ENCODE data around the gene DBF4B. TPM values are rescaled to one million over a fixed set of nuclear protein-coding genes. Genes with fewer than 3 reads are reported as not detected.
"Not testable (repeated sequence)": the region's sequence is repeated elsewhere in the genome, so short reads cannot be mapped to it uniquely, and the experiment has no call there.

DBF4B gene
- total RNA-seq, 1 experiment from 2014 or later, result 6.4 TPM

DNA sequence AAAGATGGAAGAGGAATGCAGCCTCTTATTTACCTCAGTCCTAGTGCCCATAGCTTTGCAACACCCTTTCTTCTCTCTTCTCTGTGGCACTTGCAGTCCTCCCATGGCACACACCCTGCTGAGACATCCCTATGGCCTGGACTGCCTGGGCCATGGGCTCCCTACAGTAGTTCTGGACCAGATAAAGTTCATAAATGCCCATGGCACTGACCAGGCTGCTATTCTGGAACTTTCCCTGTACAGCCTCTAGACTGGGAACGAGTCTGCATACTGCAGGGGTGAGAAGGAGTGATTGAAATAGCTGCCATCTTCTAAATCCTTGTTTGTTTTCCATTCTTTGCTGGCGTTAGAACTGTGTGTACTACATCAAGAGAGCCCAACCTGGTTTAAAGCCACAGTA is 25.8 kb downstream of the DBF4B start:
- no peak for DNase-seq (ENCODE audit: low read depth)

DNA sequence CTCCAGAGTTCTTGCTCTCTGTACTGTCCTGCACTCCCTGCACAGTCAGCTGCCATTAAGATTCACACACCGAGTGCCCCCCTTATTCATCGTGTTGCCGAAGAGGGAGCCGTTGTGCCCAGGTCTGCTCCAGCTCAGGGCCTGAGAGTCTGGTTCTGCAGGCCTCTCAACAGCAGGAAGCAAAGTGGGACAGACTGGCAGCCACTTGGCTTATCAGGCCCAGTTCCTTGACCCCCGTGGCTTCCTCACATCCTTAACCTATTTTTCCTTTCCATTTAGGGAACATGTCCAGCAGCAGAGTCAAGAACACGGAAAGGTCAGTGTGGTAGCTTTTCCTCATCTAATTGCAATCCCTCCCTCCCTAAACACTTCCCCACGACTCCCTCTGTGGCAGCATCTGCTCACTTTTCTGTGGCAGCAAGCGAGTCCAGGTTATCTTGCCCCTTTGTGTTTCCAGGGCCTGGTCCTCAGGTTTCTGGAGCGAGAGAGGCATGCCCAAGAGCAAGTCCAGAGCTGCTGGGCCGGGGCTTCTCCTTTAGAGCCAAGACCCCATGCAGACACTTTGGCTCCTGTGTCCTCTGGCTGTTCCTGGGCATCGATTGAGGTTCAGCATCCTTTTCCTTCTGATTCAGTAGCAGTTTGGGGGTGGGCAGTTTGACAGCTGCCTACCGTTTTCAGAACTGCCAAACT is 28.2 kb downstream of the DBF4B start:
- DNase-seq (ENCODE audit: low read depth), result no peak

DNA sequence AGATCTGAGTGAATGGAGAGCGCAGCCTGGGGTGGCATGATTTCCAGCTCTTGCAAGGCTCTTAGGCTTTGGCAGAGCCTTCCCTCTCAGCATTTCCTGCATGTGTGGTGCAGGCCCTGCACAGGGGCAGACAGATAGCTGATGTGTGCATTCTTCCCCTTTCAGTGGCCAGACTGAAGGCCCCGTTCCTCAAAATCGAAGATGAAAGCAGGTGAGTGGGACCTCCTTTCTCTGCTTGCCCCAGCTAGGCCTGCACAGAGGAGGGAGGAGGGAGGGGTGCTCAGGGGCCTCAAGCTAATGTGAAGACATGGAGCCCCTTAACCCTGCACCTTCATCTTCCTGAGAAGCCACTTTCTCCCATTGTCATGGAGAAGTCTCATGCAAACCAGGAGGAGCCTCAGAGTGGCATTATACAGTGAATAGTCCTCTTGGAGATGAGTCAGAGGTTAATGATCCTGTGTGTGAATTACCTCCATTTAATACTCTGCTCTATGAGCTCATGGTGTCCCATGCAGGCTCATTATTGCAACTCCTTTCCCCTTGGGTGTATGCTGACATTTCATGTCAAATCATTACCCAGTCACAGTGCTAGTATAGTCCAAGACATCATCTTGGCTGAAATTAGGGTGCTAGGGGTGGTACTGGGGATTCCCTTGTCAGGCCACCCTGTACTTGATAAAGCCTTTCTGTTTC is 29.9 kb downstream of the DBF4B start:
- no peak for DNase-seq (ENCODE audit: low read depth)

DNA sequence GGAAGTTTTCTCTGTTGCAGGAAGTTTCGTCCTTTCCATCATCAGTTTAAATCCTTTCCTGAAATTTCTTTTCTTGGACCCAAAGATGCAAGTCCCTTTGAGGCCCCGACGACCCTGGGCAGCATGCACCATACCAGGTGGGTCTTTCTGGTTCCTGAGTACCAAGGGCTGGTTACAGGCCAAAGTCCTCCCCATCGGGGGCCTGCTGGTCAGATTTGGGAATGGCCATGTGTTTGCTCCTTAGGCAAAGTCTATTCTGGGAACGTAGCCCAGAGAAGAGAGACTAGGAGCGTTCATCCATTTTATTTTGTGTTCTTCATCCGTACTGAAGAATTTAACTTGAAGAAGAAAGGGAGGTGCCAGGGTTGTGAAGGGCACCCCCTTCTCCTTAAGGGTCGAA is 32.9 kb downstream of the DBF4B start:
- DNase-seq (ENCODE audit: low read depth), result no peak

DNA sequence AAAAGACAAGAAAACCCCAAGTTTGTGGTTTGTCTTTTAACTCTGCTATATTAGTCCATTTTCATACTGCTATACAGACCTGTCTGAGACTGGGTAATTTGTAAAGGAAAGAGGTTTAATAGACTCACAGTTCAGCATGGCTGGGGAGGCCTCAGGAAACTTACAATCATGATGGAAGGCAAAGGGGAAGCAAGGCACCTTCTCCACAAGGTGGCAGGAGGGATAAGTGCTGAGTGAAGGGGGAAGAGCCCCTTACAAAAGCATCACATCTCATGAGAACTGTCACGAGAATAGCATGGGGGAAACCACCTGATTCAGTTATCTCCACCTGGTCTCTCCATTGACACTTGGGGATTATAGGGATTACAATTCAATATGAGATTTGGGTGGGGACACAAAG is 36.8 kb downstream of the DBF4B start:
- no peak for DNase-seq (ENCODE audit: low read depth)

DNA sequence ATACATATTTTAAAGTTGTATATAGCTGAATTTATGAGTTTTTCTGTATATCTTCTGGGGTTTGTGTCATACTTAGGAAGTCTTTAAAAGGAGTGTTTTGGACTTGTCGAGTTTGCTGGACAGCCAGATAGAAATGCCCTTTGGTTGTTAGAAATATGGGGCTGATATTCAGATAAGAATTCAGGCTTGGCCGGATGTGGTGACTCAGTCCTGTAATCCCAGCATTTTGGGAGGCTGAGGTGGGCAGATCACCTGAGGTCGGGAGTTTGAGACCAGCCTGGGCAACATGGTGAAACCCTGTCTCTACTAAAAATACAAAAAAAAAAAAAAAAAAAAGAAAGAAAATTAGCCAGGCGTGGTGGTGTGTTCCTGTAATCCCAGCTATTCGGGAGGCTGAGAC is 37.3 kb downstream of the DBF4B start:
- DNase-seq (ENCODE audit: low read depth), result not testable (repeated sequence)

DNA sequence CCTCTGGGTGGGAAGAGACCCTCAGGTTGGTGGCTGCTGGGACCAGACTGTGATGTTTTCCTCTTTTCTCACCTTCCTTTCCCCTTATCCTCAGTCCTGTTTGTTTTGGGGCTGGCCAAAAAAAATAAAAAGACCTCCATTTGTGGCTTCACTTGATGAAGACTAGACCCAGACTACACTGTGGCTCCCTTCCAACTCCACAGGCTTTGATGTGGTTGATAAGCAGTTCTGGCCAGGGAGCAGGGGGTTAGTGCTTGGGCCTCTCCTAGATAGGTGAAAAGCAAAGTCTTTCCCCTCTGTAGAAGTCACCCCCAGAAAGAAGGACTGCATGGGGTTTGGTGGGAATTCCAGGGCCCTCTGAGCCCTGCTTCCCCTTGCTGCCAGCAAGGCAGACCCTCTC is 39.1 kb downstream of the DBF4B start:
- peak; percentile 27 for DNase-seq (ENCODE audit: low read depth)

DNA sequence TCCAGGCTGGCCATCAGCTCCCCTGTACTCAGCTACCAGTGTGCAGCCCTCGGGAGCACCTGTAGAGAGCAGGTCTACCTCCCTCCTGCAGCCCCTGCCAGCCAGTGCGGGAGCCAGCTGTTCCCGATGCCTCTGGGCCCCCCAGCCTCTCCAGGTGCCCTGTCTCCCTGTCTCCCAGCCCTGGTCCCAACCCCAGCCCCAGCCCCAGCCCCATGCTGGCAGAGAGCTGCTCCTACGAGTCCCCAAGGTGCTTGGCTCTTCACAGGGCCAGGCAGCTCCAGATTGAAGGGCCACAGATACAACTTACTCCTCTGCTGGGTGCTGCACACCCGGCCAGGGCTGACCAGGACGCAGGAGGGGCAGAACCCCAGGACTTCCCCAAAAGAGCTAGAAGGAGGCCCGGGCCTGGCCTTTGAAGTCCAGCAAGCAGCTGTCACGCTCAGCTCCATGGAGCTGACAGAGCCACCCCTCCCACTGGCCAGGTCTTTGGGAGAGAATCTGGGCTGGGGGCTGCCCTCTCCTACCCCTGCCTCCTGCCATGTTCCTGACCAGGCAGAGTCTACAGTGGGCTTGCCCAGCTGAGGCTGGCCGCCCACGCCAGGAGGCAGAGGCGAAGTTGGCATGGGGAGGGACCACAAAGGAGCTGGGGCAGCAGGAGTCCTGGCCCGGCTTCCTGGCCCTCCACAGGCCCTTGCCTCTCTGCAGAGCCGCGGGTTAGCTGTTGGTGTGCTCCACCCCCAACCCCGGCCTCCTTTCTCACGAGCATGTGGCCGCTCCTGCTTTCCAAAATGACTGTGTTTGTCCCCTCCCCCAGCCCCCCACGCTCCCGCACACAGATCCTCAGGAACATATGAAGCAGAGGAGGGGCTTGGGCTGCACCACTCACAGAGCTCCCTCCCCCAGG is 40.9 kb downstream of the DBF4B start:
- no peak for DNase-seq (ENCODE audit: low read depth)

DNA sequence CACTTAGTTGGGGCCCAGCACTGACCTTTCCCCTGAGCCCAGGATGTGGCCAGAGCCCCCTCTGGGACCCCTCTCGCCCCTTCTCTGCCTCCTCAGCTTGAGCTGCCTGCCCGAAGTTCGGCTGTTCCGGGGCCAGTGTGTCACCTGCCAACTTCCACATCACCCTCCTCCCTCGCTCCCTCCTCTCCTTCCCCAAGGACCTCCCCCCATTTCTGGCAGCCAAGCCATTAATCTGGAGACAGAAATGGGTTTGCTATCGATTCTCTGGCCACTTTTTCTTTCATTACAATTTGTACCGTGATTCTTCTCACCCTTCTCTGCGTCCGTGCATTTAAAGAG is 41.5 kb downstream of the DBF4B start:
- DNase-seq (ENCODE audit: low read depth), result no peak

DNA sequence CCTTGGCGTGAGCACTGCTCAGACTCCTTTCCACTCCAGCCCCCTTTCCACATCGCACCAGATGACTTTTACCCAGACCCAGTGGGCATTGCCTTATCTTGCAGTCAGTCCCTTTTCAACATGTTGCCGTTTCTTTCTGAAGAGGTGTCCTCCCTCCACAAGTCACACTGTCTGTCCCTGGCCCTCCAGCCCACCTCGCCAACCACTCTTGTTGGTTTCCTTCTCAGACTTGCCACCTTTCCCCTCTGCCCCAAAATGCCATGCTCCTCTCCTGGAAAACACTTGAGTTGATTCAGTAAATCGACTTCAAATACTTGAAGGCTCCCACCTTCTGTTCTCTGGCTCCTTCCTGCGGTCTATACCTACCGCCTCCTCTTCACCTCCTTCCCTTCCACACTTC is 42.9 kb downstream of the DBF4B start:
- DNase-seq (ENCODE audit: low read depth), result no peak

DNA sequence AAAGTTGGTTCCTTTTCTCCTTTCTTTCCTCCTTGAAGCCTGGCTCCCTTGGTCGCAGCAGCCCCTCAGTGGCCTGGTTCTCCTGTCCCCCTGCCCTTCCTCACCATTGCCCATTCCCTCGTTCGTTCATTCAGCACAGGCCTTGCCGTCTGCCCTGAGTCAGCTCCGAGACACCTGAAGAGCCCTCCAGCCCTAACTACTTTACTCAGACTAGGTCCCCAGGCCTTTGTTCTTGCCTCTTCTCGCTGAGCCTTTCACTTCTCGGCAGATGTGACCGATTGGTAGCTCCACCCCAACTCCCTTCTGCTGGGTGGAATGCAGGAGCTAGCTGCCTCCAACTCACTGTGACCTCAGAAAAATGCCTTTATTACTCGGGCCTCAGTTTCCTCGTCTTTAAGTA is 43.3 kb downstream of the DBF4B start:
- no peak for DNase-seq (ENCODE audit: low read depth)

DNA sequence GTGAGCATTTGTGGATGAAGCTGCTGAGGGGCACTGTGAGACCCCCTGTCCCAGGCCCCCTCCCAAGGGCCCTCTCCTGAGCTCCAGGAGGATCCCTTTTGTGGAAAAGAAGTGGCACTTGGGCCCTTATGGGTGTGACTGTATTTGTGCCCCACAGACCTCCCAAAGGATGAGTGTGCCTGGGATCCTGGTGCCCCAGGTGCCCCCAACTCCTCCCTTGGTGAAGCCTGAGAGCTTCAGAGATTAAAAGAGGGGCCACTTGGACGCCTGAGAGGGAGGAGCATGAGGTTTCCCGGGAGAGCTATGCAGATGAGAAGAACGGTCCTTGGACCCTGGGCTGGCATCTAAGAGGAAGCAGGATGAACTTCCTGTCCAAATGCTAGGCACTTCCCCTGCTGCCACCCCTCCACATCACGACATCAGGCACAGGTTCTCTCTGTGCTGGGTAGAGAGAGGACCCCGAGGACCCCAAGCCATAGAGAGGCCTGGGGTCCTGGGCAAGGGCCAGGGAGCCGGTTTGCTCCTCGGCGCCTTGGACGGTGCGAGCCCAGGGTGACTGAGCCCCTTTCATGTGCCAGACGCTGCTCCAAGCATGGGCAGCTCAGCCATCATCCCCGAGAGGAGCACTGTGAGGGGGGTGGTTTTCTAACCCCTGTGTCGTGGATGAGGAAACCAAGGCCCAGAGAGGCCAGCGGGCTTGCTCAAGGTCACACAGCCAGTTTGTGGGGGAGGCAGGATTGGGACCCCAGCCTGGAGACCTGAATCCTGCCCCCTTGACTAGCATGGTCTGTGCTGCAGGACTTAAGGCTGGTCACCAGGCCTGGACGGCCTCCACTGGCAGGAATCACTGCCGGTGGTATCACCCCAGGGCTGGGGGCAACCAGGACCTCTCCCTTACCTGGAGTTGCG is 44.7 kb downstream of the DBF4B start:
- no peak for DNase-seq (ENCODE audit: low read depth)

DNA sequence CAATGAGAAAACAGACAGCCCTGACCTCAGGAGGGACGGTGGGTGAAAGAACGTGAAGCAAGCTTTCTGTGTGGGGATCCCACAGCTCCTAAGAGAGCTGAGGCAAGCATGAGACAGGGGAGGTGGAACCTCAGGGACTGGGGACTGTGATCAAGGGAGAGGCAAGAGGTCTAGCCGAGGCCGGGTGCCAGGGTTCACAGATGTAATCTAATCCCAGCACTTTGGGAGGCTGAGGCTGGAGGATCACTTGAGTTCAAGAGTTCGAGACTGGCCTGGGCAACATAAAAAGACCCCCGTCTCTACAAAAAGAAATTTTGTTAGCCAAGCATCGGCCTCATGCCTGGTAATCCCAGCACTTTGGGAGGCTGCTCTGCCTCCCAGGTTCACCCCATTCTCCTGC is 45.8 kb downstream of the DBF4B start:
- no peak for DNase-seq (ENCODE audit: low read depth)

DNA sequence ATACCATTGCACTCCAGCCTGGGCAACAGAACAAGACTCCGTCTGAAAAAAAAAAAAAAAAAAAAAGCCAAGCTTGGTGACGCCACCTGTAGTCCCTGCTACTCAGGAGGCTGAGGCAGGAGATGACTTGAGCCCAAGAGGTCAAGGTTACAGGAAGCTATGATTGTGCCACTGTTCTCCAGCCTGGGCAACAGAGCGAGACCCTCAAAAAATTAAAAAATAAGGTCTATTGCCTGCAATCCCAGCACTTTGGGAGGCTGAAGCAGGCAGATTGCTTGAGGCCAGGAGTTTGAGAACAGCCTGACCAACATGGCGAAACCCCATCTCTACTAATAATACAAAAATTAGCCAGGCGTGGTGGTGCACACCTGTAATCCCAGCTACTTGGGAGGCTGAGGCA is 46.7 kb downstream of the DBF4B start:
- not testable (repeated sequence) for DNase-seq (ENCODE audit: low read depth)

DNA sequence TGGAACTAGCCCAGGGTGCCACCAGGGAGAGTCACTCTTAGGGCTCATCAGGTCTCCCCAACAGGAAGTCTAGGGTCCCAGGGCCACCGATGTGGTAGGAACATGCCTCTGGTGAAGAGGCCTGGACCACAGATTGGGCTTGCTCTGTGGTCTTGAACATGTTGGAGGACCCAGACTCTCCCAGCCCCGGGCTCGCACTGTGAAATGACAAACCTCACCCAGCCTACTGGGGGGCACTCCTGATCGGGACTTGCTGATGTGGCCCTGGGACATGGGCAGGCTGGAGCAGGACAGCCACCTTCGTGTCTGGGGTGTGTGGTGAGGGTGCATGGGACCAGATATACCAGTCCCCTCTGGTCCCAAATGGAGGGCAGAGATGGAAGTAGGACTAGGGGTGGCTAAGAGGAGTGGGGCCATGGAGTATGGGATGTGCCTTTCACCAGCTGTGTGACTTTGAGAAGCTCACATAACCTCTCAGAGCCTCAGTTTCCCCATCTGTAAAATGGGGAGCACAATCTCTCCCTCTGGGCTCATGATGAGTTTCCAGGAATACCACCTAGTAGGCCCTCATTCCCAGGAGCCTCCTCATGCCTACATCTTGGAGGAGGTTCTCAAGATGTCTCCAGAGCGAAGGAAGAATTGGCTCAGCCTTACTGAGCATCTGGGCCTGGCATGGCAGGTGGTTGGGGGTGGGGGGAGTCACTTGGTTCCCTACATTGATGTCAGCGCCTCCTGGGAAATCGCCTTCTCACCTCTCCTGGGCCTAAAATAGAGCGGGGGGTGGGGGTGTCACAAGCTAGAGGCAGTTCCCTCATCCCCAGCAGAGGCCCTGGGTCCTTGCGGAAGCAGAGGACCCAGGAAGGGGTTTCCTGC is 48.8 kb downstream of the DBF4B start:
- DNase-seq (ENCODE audit: low read depth), result no peak

DNA sequence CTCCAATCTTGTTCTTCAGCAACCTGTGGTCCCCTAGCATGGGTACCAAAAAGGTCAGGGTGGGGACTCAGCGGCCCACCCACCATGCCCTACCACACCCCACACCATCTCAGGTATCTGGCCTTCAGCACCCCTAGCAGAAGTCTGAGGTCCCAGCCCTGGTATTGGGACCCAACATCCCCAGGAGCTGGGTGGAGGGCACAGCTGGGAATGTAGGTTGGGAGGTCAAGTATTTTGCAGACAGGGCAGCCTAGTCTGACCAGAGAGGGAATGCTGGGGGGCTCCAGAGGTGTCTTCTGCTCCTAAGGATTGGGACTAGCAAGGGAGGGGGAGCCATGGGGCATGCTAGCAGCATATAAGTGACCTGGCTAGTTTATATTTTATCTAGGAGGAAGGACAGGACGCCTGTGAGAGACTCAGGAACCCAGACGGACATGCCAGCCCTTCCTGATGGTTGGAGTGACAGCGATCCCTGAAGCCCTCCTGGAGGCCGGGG is 49.5 kb downstream of the DBF4B start:
- no peak for DNase-seq (ENCODE audit: low read depth)

DNA sequence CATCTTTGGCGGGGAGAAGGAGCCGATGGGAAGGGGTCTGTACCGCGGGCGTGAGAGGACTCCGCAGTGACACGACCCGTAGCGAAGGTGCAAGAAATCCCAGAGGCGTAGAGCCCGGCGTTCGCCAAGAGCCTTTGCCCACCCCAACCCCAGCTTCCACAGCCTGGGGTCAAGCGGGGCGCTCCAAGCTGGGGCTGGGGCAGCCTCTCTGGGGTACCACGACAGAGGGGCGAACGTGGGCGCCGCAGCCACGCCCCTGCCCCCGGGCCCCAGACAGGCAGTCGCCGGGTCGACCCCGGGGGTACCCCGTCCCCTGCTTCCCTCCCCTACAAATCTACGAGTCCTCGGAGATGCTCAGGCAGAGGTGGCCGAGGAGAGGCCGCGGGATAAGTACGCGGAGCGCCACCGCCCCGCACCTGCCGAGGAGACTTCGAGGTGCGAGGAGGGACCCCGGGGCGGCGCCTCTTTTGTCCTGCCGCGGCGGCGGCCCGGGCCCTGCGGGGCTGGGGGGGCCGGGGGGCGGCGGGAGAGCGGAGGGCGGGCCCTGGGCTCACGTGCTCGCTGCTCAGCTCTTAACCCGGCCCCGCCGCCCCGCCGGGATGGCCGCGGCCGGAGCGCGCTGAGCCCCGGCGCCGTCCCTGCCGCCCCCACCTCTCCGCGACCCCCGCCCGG is 50.1 kb downstream of the DBF4B start, which contains the start of gene ADAM11:
ADAM11 (plus strand) TSS at position 575 of the 672 bp plus-strand sequence. CDS start 212 bp downstream, outside the sequence.
- DNase-seq (ENCODE audit: low read depth), result no peak

DNA sequence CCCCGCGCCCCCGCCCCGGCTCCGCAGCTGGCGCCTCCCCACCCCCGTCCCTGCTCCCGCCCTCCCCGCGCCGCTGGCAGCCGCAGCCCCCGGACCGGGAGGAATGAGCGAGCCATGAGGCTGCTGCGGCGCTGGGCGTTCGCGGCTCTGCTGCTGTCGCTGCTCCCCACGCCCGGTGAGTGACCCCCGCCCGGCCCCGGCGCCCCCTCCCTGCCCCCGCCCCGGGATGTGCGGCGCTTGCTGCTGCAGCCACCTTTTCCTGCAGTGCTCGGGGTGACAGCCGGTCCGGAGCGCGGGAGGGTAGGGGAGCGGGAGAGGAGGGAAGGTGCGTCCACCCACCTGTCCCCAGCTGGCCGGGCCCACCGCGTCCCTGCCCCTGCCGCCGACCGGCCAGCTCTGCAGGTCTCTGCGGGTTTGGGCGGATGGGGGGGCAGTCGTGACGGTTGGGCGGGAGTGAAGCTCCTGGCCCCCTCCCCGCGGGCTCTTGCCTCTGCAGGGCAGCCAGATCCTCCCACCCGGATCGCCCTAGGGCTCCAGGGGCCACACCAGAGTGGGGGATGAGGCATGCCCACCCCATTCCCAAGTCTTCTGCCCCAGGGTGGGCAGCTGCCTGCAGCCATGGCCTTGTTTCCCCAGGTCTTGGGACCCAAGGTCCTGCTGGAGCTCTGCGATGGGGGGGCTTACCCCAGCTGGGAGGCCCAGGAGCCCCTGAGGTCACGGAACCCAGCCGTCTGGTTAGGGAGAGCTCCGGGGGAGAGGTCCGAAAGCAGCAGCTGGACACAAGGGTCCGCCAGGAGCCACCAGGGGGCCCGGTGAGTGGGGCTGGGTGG is 50.8 kb downstream of the DBF4B start:
- no peak for DNase-seq (ENCODE audit: low read depth)

DNA sequence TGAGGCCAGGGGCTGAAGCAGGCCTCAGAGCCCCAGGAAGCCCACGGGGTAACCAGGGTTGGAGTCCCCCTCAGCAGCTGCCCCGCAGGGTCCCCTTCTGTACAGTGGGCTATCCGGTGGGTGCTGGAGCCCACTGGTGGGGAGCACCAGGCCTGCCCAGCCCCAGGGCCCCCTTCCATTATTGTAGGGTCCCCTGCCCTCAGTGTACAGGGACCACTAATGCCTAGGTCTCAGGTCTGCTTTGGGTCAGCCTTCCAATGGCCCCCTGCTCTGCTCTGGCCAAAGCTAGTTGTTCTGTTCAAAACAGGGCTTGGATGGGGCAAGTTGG is 51.4 kb downstream of the DBF4B start:
- DNase-seq (ENCODE audit: low read depth), result no peak
